NCI-H748 treated with DMSO at 0.1 percent for 48 hours (cell line): ENCODE measurements around the gene CD160.
"Not testable (repeated sequence)": the region's sequence is repeated elsewhere in the genome, so short reads cannot be mapped to it uniquely, and the experiment has no call there.

ENCODE experiments used
- DNase-seq: peaks from one replicate; lab custom pipeline; 2025; lab: John Stamatoyannopoulos, UW

CD160 gene, protein sequence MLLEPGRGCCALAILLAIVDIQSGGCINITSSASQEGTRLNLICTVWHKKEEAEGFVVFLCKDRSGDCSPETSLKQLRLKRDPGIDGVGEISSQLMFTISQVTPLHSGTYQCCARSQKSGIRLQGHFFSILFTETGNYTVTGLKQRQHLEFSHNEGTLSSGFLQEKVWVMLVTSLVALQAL

GRCh38 chr1:145719230-145720079, at the start of gene CD160:
CD160 (plus strand) TSS chr1:145719499; CDS start chr1:145728328, 8,829 bp downstream.
- no peak for DNase-seq

GRCh38 chr1:145670995-145671745, 48.1 kb upstream of the CD160 start:
- not testable (repeated sequence) for DNase-seq

- DNase-seq: not testable (repeated sequence)
Measured at GRCh38 chr1:145673217-145673616, 46.1 kb upstream of the CD160 start.

DNA sequence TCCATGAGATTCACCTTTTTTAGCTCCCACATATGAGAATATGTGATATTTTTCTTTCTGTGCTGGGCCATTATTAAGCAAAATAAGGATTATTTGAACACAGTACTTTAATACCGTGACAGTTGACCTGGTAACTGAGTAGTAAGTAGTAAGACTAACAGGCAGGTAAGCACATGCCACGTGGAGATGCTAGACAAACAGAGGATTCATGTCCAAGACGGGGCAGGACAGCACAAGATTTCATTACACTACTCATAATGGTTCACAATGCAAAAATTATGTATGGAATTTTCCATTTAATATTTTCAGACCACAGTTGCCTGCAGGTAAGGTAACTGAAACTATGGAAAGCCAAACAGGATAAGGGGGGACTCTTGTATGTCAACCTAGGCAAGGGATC, 34.4 kb upstream of the CD160 start:
- DNase-seq: not testable (repeated sequence)

- DNase-seq: not testable (repeated sequence)
Measured at GRCh38 chr1:145686078-145686477, 33.2 kb upstream of the CD160 start.

DNA sequence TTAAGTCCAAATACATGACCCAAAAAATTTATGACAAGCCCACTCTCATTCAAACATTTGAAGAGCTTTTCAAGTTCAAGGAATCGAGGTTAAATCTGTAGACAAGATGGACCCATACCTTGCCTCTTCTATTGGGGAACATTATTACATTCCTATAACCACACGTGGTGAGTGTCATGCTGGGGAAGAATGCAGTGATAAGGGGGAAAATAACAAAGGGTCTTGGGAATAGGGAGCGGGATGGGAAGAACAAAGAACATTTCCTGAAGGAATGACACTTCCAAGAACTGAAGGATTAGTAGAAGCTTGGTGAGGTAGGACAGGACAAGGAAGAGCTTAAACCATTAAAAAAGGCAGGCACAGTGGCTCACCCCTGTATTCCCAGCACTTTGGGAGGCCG, 31.0 kb upstream of the CD160 start:
- DNase-seq: no peak

DNA sequence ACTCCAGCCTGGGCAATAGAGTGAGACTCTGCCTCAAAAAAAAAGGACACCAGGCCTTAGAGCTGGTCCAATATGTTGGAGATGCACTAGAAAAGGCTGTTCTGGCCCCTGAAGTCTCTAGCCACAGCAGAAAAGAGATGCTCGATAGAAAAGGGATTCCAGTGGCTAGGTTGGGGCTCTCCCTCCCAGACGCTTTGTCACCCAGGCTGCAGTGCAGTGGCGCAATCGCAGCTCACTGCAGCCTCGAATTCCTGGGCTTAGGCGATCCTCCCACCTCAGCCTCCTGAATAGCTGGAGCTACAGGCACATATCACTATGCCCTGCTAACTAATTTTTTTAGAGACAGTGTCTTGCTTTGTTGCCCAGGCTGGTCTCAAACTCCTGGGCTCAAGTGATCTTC, 30.4 kb upstream of the CD160 start:
- no peak for DNase-seq

DNA sequence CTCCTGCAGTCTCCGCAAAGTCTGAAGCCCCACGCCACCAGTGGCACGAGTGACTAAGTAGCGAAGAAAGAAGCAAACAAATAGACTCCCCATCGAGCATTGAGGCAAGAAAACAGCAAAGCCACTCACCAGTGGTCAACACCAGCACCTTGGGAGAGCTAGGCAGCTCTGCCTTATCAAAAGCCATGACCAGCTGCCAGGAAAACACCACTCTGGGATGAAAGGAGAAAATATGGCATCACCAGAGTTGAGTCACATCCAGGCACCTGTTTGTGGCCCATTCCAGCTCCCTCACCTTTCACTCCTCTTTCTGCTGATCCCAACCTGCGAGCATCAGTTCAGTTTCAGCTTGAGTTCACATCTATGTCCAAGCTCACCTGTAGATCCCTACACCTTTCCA, 29.4 kb upstream of the CD160 start:
- no peak for DNase-seq

DNA sequence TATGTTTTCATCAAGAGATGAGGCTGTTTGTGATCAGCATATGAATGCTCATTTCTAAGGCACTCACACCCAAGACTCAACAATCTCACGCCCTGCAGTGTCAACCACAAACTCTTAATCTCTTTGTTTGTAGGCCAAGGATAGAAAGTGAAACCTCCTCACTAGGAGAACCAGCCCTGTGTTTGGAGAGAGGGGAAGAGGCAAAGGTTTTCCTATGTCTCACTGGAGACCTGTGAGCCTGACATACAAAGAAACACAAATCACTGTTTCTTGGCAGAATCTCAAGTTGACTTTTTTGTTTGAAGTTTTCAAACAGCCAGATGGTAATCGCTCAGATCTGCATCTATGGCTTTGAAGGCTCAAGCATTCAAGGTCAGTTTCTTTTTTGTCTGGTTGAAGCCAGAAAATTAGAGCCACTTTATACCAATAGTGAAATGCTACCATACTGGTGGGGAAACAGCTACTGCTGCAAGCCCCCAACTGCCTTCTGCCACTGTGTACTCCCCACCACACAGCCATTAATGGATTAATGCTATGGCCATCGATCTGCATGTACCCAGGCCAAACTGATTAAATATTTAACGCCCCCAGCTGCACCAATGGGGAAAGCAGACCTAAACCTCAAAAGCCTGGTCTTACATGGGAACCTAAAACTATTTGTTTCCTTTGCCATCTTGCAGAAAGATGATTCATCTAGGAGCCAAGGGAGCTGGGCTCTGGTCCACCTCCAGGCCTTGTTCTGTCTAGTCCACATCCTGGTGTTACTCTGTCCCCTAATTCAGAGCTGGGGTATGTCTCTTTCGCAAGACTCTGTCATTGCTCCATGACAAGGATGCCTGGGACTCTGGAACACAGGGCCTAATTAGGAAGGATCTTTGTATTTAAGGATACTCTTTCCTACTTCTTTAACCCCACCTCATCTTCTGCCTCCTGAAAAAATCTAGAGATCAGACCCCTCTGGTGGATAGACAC, 28.4 kb upstream of the CD160 start:
- DNase-seq: no peak

GRCh38 chr1:145692785-145693443, 26.4 kb upstream of the CD160 start:
- no peak for DNase-seq

GRCh38 chr1:145695821-145696629, 23.3 kb upstream of the CD160 start:
- no peak for DNase-seq

- no peak for DNase-seq
Measured at GRCh38 chr1:145696630-145696960, 22.7 kb upstream of the CD160 start.

DNA sequence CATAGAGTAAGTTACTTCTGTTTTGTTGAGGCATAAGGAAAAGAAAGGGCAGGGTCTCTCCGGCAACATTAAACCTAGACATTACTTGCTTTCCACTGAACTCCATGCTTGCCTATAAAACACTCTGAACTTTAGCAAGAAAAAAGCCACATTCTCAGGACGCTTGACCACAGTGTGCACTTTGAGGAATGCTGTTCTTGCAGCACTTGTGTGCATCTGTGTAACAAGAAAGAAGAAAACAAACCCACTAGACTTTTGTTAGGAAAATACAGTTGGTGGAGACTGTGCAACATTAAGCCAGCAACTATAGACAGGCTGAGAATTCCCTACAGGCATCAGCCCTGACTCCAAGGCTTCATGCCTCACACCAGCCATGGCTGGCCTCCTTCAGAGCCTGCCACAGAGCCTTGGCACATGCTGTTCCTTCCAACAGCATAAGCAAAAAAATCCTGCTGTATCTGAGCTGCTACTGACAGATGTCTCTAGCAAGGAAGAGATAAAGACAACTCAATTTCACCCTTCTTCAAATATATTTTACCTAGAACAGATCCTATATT, 17.9 kb upstream of the CD160 start:
- DNase-seq: no peak

DNA sequence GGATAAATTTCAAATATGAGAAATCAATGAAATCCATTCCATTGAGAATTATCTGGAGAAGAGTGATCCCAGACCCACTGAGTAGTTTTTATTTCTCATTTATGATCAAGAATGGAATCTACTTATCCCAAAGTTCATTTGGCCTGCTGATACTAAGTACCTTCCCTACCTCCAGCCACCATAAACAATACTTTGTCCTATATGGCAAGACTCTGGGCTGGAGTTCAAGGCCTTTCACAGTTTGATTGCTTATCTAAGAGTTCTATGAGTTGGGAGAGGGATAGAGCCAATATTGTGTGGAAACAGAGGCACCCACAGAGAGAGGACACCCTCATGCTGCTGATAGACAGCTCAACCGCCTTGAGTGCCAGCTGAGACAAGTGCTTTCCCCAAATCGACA, 17.2 kb upstream of the CD160 start:
- DNase-seq: no peak

DNA sequence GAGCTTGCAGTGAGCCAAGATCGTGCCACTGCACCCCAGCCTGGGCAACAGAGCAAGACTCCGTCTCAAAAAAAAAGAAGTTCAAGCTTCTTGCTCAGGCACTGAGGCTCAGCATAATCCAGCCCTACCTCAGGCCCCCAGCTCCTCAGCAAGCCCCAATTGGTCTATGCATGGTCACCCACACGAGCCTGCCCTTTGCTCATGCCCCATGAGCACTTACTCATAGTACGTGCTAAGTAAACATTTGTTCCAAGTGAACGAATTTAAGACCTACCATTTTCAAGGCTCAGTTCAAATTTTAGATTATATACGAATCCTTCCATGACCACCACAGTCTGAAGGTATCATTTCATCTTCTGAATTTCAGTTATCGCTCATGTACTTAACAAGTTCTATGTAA, 16.5 kb upstream of the CD160 start:
- DNase-seq: no peak

DNA sequence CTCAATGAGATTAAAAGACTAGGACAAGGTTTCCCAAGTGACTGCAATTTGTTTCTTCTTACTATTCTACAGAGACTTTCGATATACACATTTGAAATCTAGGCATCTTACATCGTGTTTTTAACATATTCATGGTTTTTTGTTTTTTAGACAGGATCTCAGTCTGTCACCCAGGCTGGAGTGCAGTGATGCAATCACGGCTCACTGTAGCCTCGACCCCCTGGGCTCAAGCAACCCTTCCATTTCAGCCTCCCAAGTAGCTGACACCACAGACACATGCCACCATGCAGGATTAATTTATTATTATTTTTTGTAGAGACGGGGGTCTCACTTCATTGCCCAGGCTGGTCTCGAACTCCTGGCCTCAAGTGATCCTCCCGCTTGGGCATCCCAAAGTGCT, 13.7 kb upstream of the CD160 start:
- DNase-seq: no peak

DNA sequence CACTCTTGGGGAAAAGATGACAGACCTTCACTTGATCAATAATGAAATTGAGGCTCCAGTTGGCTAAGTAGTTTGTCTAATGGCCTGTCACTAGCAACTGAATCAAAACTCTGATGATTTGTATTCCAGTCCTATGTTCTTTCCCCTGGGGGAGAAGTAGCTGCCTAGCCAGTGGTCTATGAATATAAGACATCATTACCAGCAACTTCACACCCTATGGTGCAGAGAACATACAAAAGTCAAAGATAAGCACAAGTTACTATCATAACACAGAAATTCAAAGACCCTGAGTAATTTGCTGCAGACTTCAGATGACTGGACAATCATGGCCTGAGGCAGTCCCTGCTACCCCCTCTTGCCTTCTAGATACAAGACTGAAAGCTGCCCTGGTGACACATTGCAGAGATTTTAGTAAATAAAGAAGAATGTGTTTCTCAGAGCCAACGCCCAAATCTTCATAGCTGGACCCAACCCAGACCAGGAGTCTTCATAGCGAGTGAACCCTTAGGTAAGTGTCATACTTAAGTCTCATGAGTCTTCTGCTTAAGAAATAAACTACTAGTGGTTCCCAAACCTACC, 13.1 kb upstream of the CD160 start:
- DNase-seq: no peak

DNA sequence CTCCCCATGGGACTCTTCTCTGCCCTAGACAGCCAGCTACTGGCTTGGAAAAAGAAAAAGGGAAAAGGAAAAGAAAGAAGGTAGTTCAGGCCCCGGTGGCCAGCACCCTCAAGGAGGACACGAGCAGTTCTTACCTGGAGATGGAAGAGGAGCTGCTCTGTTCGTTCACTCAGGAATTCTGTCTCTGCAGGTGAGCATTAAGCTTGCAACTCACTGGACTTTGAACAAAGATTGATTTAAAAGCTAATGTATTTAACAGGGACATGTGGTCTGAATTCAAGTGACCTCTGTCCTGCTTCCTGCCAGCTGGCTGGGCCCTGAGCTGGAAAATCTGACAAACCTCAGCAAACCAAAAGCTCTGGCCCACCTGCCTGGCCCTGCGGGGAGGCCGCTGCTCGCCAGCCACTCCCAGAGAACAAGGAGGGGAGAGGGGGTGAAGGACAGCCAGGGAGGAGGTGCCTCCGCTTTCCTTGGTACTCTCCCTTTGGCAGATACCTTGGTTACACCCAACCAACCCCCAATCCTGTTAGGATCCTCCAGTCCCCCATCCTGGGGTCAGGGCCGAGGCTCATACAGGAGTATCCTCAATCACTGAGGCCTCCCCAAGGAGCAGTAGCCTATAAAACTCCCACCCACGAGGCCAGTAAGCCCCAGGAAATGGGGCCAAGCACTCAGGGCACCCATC, 12.0 kb upstream of the CD160 start, which contains the start of gene PDZK1:
Gene PDZK1 (minus strand): TSS at position 186 of the 685 bp plus-strand sequence. CDS start 19,347 bp downstream, outside the sequence.
- no peak for DNase-seq

DNA sequence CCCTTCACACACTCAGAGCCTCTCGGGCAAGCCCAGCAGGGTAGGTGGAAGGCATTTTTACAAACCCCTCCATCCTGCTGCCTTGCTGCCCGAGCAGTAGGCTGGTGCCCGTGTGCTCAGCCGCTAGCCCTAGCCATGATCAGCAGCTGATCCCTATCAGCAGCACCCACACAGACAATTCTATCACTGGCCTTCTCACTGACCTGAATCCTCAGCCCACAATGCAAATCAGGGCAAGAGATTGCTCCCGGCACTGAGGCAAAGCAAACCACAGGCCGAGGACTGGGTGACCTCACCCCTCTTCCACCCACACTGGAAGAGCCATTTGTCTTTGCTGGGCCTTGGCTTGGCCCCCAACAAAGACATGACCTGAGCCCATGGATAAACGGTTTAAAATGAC, 11.2 kb upstream of the CD160 start:
- DNase-seq: no peak
